ENCODE measurements around the gene RWDD2A.

GRCh38 chr6:83220121-83220520 lies 27.0 kb downstream of the RWDD2A start:
- TF ChIP-seq CTCF (conservative IDR thresholded peaks at IDR 0.05) (no peak), EZH2 (IDR thresholded peaks at IDR 0.05; ENCODE audit: low read depth) (no peak)
